GM18858 (cell line): ENCODE data around the gene GJA3.
"Not testable (repeated sequence)": the region's sequence is repeated elsewhere in the genome, so short reads cannot be mapped to it uniquely, and the experiment has no call there.

Source experiments
- ATAC-seq: cut with Tn5 transposase; IDR thresholded peaks from one replicate; pipeline ENCODE4 v1.9.1; 2021; ENCODE audit not compliant: unreplicated experiment

Gene GJA3

GRCh38 chr13:20153290-20153689 lies 7.6 kb downstream of the GJA3 start:
- not testable (repeated sequence) for ATAC-seq

- no peak for ATAC-seq
Measured at GRCh38 chr13:20151612-20152011, 9.2 kb downstream of the GJA3 start.

GRCh38 chr13:20151016-20151415 lies 9.8 kb downstream of the GJA3 start:
- ATAC-seq, result no peak

- no peak for ATAC-seq
Measured at GRCh38 chr13:20150561-20150960, 10.3 kb downstream of the GJA3 start.

- no peak for ATAC-seq
Measured at GRCh38 chr13:20149762-20150161, 11.1 kb downstream of the GJA3 start.

- no peak for ATAC-seq
Measured at GRCh38 chr13:20148501-20149183, 12.2 kb downstream of the GJA3 start.

GRCh38 chr13:20146381-20146780 lies 14.5 kb downstream of the GJA3 start:
- no peak for ATAC-seq

GRCh38 chr13:20145521-20145920 lies 15.3 kb downstream of the GJA3 start:
- ATAC-seq, result no peak

- ATAC-seq, result no peak
Measured at GRCh38 chr13:20144141-20144850, 16.6 kb downstream of the GJA3 start.

GRCh38 chr13:20142927-20143480 lies 17.8 kb downstream of the GJA3 start:
- ATAC-seq, result no peak

- ATAC-seq, result no peak
Measured at GRCh38 chr13:20142023-20142926, 18.6 kb downstream of the GJA3 start.

GRCh38 chr13:20141238-20142022 lies 19.4 kb downstream of the GJA3 start:
- ATAC-seq, result no peak

- no peak for ATAC-seq
Measured at GRCh38 chr13:20140487-20140886, 20.4 kb downstream of the GJA3 start.

- ATAC-seq, result no peak
Measured at GRCh38 chr13:20137875-20138274, 23.0 kb downstream of the GJA3 start.

GRCh38 chr13:20136781-20137703 lies 23.8 kb downstream of the GJA3 start:
- peak; percentile 47 for ATAC-seq

- no peak for ATAC-seq
Measured at GRCh38 chr13:20134732-20135131, 26.1 kb downstream of the GJA3 start.

- no peak for ATAC-seq
Measured at GRCh38 chr13:20132052-20132634, 28.7 kb downstream of the GJA3 start.

- no peak for ATAC-seq
Measured at GRCh38 chr13:20131057-20131832, 29.6 kb downstream of the GJA3 start.
